T47D (cell line): ENCODE results near the gene ERC1.
"Not testable (repeated sequence)": the region's sequence is repeated elsewhere in the genome, so short reads cannot be mapped to it uniquely, and the experiment has no call there.

Experiments
- DNase-seq, 2 experiments: peaks; one replicate each; pipeline versions ENCODE4 v3.0.0 to v3.0.0-alpha.2; 2011 to 2012; ENCODE audit warnings: low read depth in 1 of 2, low spot score in 1 of 2
- JUND ChIP-seq: IDR thresholded peaks from 2 replicates; pipeline ENCODE4 v1.6.1; 2012; ENCODE audit warnings: low read depth
- in situ Hi-C: cut with HindIII; loops from 2 replicates; pipeline ENCODE4 v1.10.0; 2016; ENCODE audit warnings: low sequenced_read_pairs, low pct_unique_long_range_greater_than_20kb

ERC1 gene

DNA sequence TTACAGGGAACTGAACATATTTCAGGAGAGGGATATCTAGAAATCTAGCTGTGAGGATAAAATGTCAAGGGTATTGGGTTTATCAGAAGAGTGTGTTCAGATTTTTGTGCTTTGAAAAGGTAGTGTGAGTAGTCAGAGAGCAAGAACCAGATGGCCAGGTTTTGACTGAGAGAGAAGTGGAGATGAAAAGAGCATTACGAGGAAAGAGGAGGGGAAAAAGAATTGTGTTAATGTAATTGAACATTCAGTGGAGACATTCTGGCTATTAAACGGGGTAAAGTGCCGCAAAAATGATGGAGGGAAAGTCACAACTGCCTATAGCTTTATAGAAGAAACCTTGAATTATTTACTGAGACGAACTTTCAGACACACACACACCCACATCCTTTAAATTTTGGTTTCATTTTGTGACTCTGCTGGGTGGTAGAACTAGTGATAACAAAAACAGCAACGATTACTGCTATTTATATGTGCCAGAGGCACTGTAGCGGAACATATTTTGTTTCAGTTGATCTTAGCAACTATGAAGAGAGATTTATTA lies 213.6 kb downstream of the ERC1 start:
- TF ChIP-seq JUND, result no peak
- no peak for DNase-seq
- in situ Hi-C loops, result no loop called here

DNA sequence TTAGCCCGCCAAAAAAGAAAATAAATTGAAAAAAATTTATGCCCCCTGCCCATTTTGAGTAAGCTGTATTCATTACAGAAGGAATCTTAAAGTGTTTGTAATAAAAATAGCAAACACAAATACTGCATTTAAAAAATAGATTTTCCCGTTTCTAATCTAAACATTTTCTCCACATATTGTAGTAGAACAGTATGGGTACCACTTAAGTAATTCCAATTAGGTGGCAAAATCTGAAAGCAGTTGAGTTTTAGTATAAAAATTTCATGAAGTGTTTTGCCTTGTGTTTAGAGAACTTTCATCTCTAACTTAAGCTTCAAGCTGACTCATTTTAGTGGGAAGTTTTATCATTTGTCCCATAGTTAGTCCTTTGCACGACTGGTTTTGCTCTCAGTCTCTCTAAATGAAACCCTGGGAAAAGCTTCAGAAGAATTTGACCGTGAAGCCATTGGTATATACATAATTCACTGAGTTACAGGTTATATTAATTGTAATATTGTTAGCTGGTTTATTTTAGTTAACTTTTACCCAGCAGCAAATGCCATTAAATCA lies 214.6 kb downstream of the ERC1 start:
- DNase-seq, result no peak
- in situ Hi-C loops, result no loop called here
- no peak for TF ChIP-seq JUND

- TF ChIP-seq JUND, result no peak
- in situ Hi-C loops, result no loop called here
- no peak for DNase-seq
These were observed 215.2 kb downstream of the ERC1 start for GRCh38 chr12:1206118-1206734.

- in situ Hi-C loops, result no loop called here
- TF ChIP-seq JUND, result no peak
- DNase-seq, result no peak
These were observed 216.3 kb downstream of the ERC1 start for GRCh38 chr12:1207276-1207675.

- in situ Hi-C loops, DNase-seq: not testable (repeated sequence)
These were observed 217.7 kb downstream of the ERC1 start for GRCh38 chr12:1208719-1209118.

- DNase-seq, result no peak
- in situ Hi-C loops, result no loop called here
- TF ChIP-seq JUND, result no peak
These were observed 221.5 kb downstream of the ERC1 start for GRCh38 chr12:1212526-1212925.

- TF ChIP-seq JUND, result no peak
- no peak for DNase-seq
- in situ Hi-C loops, result no loop called here
These were observed 222.2 kb downstream of the ERC1 start for GRCh38 chr12:1213205-1213604.

- no peak for DNase-seq
- in situ Hi-C loops, result no loop called here
- no peak for TF ChIP-seq JUND
These were observed 222.7 kb downstream of the ERC1 start for GRCh38 chr12:1213618-1214205.

- in situ Hi-C loops, result no loop called here
- DNase-seq, result no peak
- no peak for TF ChIP-seq JUND
These were observed 225.5 kb downstream of the ERC1 start for GRCh38 chr12:1216560-1216959.

- peak in 1 of 2 experiments; percentile 2 for DNase-seq
- in situ Hi-C loops, result no loop called here
- TF ChIP-seq JUND, result no peak
These were observed 226.3 kb downstream of the ERC1 start for GRCh38 chr12:1217191-1217949.

GRCh38 chr12:1218369-1218768 lies 227.3 kb downstream of the ERC1 start:
- in situ Hi-C loops, result no loop called here
- no peak for TF ChIP-seq JUND
- DNase-seq, result no peak

DNA sequence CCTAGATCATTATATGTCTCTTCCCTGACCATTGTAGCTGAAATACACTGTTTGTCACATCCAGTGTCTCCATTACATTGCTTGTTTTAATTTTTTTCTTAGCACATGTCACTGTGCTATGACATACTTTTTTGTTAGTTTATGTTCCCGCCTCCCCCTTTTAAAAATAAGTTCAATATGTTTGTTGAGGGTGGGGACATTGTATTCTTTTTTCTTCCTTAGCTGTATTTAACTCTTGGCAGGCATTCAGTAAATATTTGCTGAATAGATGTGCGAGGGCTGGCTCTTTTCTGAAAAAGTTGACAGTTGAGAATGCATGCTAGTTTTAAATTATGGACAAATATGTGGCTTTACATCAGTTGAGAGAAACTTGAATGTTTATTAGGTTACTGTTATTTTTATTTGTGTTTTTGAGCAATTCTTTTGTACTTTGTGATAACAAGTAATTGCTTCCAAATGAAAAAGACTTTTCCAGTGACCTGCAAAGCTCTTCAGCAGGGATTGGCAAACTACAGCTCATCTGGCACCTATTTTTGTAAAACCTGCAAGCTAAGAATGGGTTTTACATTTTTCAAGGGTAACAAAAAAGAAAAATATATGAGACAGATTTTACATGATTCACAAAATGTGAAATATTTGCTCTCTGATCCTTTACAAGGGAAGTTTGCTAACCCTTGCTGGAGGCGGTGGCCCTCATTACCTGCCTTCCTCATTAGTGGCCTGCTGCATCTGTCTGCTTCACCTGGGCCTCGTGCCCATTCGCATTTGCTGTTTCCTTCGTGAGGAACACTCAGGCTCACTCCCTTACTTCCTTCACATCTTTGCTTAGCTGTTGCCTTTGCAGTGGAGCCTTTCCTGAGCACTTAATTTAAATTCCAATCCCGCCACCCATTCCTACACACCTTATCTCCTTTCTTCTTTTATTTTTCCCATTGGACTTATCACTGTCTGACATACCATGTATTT lies 229.4 kb downstream of the ERC1 start:
- TF ChIP-seq JUND, result no peak
- peak in 1 of 2 experiments; percentile 27 for DNase-seq
- in situ Hi-C loops, result no loop called here
